Neutrophil (primary cell): ENCODE data around the gene HIPK2.

Experiments used
- H3K27ac ChIP-seq: fragments of 200-600 bp; sonication (generic); 2 replicates; pipeline ENCODE4 v1.5.1; 2016; ENCODE audit warnings: mild to moderate bottlenecking, moderate library complexity
- H3K27me3 ChIP-seq: fragments of 200-600 bp; sonication (generic); 2 replicates; pipeline ENCODE4 v1.6.0; 2016; ENCODE audit warnings: mild to moderate bottlenecking
- H3K36me3 ChIP-seq: fragments of 200-600 bp; sonication (generic); 2 replicates; pipeline ENCODE4 v1.5.1; 2017
- H3K4me1 ChIP-seq, 2 experiments: fragments of 200-600 bp in 1 of 2; sonication (generic) in 1 of 2; 1 replicate in 1 of 2; 2 replicates in 1 of 2; pipeline versions ENCODE4 v1.5.1 to v1.6.1; 2013 to 2016; ENCODE audit warnings: low read depth in 1 of 2, low read length in 1 of 2, mild to moderate bottlenecking in 1 of 2, moderate library complexity in 1 of 2; ENCODE audit not compliant: control insufficient read depth in 1 of 2, insufficient read depth in 1 of 2
- H3K4me3 ChIP-seq, 2 experiments: fragments of 200-600 bp in 1 of 2; sonication (generic) in 1 of 2; 1 replicate in 1 of 2; 2 replicates in 1 of 2; pipeline ENCODE4 v1.5.1; 2013 to 2016; ENCODE audit warnings: low read depth in 1 of 2, low read length in 1 of 2, mild to moderate bottlenecking in 1 of 2, moderate library complexity in 1 of 2
- H3K9me3 ChIP-seq: fragments of 200-600 bp; sonication (generic); 2 replicates; pipeline ENCODE4 v1.5.1; 2016
- CTCF ChIP-seq: fragments of 200-600 bp; sonication (generic); IDR thresholded peaks from 2 replicates; pipeline ENCODE4 v1.5.1; 2016; ENCODE audit warnings: antibody characterized with exemption

Gene HIPK2

GRCh38 chr7:139725077-139725476, 52.7 kb downstream of the HIPK2 start:
- no peaks in the 10 kb centered on the region for H3K9me3 ChIP-seq
- no peaks in the 10 kb centered on the region for H3K27me3 ChIP-seq
- peak overlapping the region; percentile 93 for H3K27ac ChIP-seq
- H3K4me3 ChIP-seq = no peak overlapping the region
- no peaks in the 10 kb centered on the region for H3K36me3 ChIP-seq
- peaks cover 100% of the 10 kb centered on the region in 2 experiments for H3K4me1 ChIP-seq
- no peak for TF ChIP-seq CTCF

- peaks cover 100% of the 10 kb centered on the region in 2 experiments for H3K4me1 ChIP-seq
- TF ChIP-seq CTCF = no peak
Measured at GRCh38 chr7:139722604-139723003, 55.2 kb downstream of the HIPK2 start.

GRCh38 chr7:139721821-139722220, 56.0 kb downstream of the HIPK2 start:
- no peaks in the 10 kb centered on the region for H3K36me3 ChIP-seq
- H3K27me3 ChIP-seq = no peaks in the 10 kb centered on the region
- H3K27ac ChIP-seq = peak overlapping the region; percentile 93
- no peaks in the 10 kb centered on the region for H3K9me3 ChIP-seq
- no peak for TF ChIP-seq CTCF
- peaks cover 100% of the 10 kb centered on the region in 2 experiments for H3K4me1 ChIP-seq
- no peak overlapping the region for H3K4me3 ChIP-seq

More at GRCh38 chr7:139722604-139723003, 55.2 kb downstream of the HIPK2 start:
- Histone ChIP-seq H3K4me3 (peak overlapping the region in 1 of 2 experiments; percentile 17), H3K27ac (peak overlapping the region; percentile 93), H3K9me3 (no peaks in the 10 kb centered on the region), H3K36me3 (no peaks in the 10 kb centered on the region), H3K27me3 (no peaks in the 10 kb centered on the region)

GRCh38 chr7:139721417-139721816, 56.4 kb downstream of the HIPK2 start:
- no peak for TF ChIP-seq CTCF
- no peaks in the 10 kb centered on the region for H3K9me3 ChIP-seq
- H3K27me3 ChIP-seq = no peaks in the 10 kb centered on the region
- H3K4me1 ChIP-seq = peaks cover 98 to 100% of the 10 kb centered on the region in 2 experiments
- H3K36me3 ChIP-seq = peaks cover 4% of the 10 kb centered on the region
- H3K27ac ChIP-seq = peak overlapping the region; percentile 93
- no peak overlapping the region for H3K4me3 ChIP-seq

GRCh38 chr7:139720705-139721231, 57.0 kb downstream of the HIPK2 start:
- Histone ChIP-seq H3K36me3 (peaks cover 10% of the 10 kb centered on the region), H3K9me3 (no peaks in the 10 kb centered on the region), H3K4me3 (peak overlapping the region in 1 of 2 experiments; percentile 3), H3K27ac (peak overlapping the region; percentile 93), H3K4me1 (peaks cover 92 to 96% of the 10 kb centered on the region in 2 experiments), H3K27me3 (no peaks in the 10 kb centered on the region)
- no peak for TF ChIP-seq CTCF
